GM12891 (cell line): ENCODE data around the gene NRG4.

Experiments
- PAX5 ChIP-seq: IDR thresholded peaks from 2 replicates; pipeline ENCODE4 v1.6.1; 2011; ENCODE audit warnings: low read length, moderate library complexity, mild to moderate bottlenecking; ENCODE audit not compliant: insufficient read depth, severe bottlenecking
- POLR2A ChIP-seq: IDR thresholded peaks from 2 replicates; pipeline ENCODE4 v1.6.1; 2011; ENCODE audit warnings: low read depth, low read length, control low read depth
- POLR2AphosphoS5 ChIP-seq: IDR thresholded peaks from 2 replicates; pipeline ENCODE4 v1.6.1; 2011; ENCODE audit warnings: low read depth, low read length, control low read depth
- POU2F2 ChIP-seq: IDR thresholded peaks from 2 replicates; pipeline ENCODE4 v1.6.1; 2011; ENCODE audit warnings: low read depth, mild to moderate bottlenecking, control low read depth, low read length, moderate library complexity
- SPI1 ChIP-seq: IDR thresholded peaks from 2 replicates; pipeline ENCODE4 v1.6.1; 2011; ENCODE audit warnings: low read depth, low read length, control low read depth
- TAF1 ChIP-seq: IDR thresholded peaks from 2 replicates; pipeline ENCODE4 v1.6.1; 2011; ENCODE audit warnings: low read depth, low read length, control low read depth

- TF ChIP-seq TAF1 (no peak), PAX5 (no peak), POLR2A (no peak), SPI1 (no peak), POLR2AphosphoS5 (no peak), POU2F2 (no peak)
These were observed 92.1 kb downstream of the NRG4 start for GRCh38 chr15:75920079-75920478.
